ENCODE measurements around the gene SH3PXD2A. TPM values are rescaled to one million over a fixed set of nuclear protein-coding genes. Genes with fewer than 3 reads are reported as not detected.

SH3PXD2A gene
- total RNA-seq, 1 experiment from 2014 or later: 4.5 TPM

- no peak overlapping the region for H2BK15ac ChIP-seq (ENCODE audit: low read depth, low read length)
- Mint-ChIP-seq H3K36me3 (ENCODE audit: insufficient read depth in 1 of 3, low read depth in 3 of 3) (no peaks in the 10 kb centered on the region), H3K4me3 (no peak overlapping the region), H3K9me3 (peaks cover 3 to 7% of the 10 kb centered on the region in 2 experiments), H3K27me3 (ENCODE audit: low read depth) (peaks cover 5% of the 10 kb centered on the region; the same call in 1 of the 2 replicates), H3K4me1 (peaks cover 41 to 48% of the 10 kb centered on the region in 2 experiments), H3K27ac (no peak overlapping the region)
- H3K4me2 ChIP-seq (ENCODE audit: insufficient read depth, insufficient read length, low read length): no peak overlapping the region
- H4K8ac ChIP-seq (replicated peaks; ENCODE audit: insufficient read length, low read depth, low read length): no peak overlapping the region
- no peaks in the 10 kb centered on the region for H3K79me2 ChIP-seq (ENCODE audit: insufficient read depth, low read length)
- no peak overlapping the region for H3K56ac ChIP-seq (ENCODE audit: insufficient read length, low read depth, low read length)
- no peak overlapping the region for H2AK5ac ChIP-seq (ENCODE audit: insufficient read length, low read length)
- no peak overlapping the region for H2BK120ac ChIP-seq (ENCODE audit: low read depth, low read length, poor library complexity, severe bottlenecking)
- no peak for TF ChIP-seq CTCF (conservative IDR thresholded peaks at IDR 0.05)
- no peaks in the 10 kb centered on the region for H3K27me3 ChIP-seq (ENCODE audit: insufficient read depth, low read length)
- H2AFZ ChIP-seq (ENCODE audit: low read length): no peak overlapping the region
- H3K23me2 ChIP-seq (ENCODE audit: insufficient read length, low read depth, low read length, poor library complexity, severe bottlenecking): no peaks in the 10 kb centered on the region
- H3K23ac ChIP-seq (ENCODE audit: insufficient read length, low read depth, low read length): no peak overlapping the region
- no peaks in the 10 kb centered on the region for H4K20me1 ChIP-seq (ENCODE audit: control insufficient read depth, insufficient read depth, insufficient read length)
- peaks cover 17% of the 10 kb centered on the region; the same call in 1 of the 2 replicates for H3K4me1 ChIP-seq (ENCODE audit: insufficient read depth, low read length)
- DNase-seq: no peak
- no peak overlapping the region for H3K27ac ChIP-seq (ENCODE audit: insufficient read length, low read depth, low read length)
- no peak overlapping the region for H3K9ac ChIP-seq (ENCODE audit: extremely low read depth, insufficient read length, low read length)
- H3K4ac ChIP-seq (ENCODE audit: low read depth, low read length): no peak overlapping the region
- H3K79me1 ChIP-seq (ENCODE audit: insufficient read depth, low read depth, low read length, poor library complexity, severe bottlenecking): no peaks in the 10 kb centered on the region
- no peak overlapping the region for H2BK20ac ChIP-seq (ENCODE audit: low read depth, low read length, poor library complexity, severe bottlenecking)
- no peaks in the 10 kb centered on the region for H3K9me3 ChIP-seq (ENCODE audit: control insufficient read depth, low read depth, low read length)
- H4K5ac ChIP-seq (ENCODE audit: insufficient read length, low read depth, low read length): no peak overlapping the region
- no peak overlapping the region for H4K91ac ChIP-seq (ENCODE audit: insufficient read length, low read depth, low read length)
- WGBS (ENCODE audit: extremely low coverage, insufficient read length, low lambda C conversion rate): no CpG with 5 or more reads among the region's 5 CpGs
- no peak overlapping the region for H3K14ac ChIP-seq (ENCODE audit: insufficient read depth, low read length)
- H3K18ac ChIP-seq (ENCODE audit: insufficient read length, low read depth, low read length): no peak overlapping the region
- H2BK12ac ChIP-seq (ENCODE audit: insufficient read length, low read depth, low read length): no peak overlapping the region
- H3T11ph ChIP-seq (ENCODE audit: low read length): no peak overlapping the region
- no peak overlapping the region for H2BK5ac ChIP-seq (ENCODE audit: insufficient read length, low read length)
These were observed 20.8 kb downstream of the SH3PXD2A start for GRCh38 chr10:103834436-103835095.

All from H9 (cell line).